Sigmoid colon (tissue), 4 donors: Measurements from ENCODE around the gene PHKG2.

ENCODE experiments used
- CTCF ChIP-seq, 4 experiments: fragments of 450-650 bp in 3 of 4; fragments of 200-600 bp in 1 of 4; IDR thresholded peaks; one replicate each; pipeline ENCODE4 v1.5.1; 2016 to 2019; ENCODE audit warnings: antibody characterized with exemption in 4 of 4, mild to moderate bottlenecking in 3 of 4, moderate library complexity in 2 of 4
- EP300 ChIP-seq, 4 donors: sonication (generic); formaldehyde crosslinking; IDR thresholded peaks; one replicate each; pipeline ENCODE4 v1.6.1; 2017; ENCODE audit warnings: antibody characterized with exemption in 4 of 4
- POLR2A ChIP-seq, 2 donors: fragments of 450-650 bp; IDR thresholded peaks; one replicate each; pipeline ENCODE4 v1.6.1; 2016; ENCODE audit warnings: antibody characterized with exemption in 2 of 2, mild to moderate bottlenecking in 2 of 2, moderate library complexity in 2 of 2
- POLR2AphosphoS5 ChIP-seq, 4 donors: sonication (generic); formaldehyde crosslinking; IDR thresholded peaks; one replicate each; pipeline ENCODE4 v1.6.1; 2017; ENCODE audit warnings: antibody characterized with exemption in 4 of 4

GRCh38 chr16:30700491-30700890 is 47.7 kb upstream of the PHKG2 start:
- TF ChIP-seq POLR2AphosphoS5 (IDR thresholded peaks at IDR 0.05) (no peak), CTCF (IDR thresholded peaks at IDR 0.05) (no peak), POLR2A (IDR thresholded peaks at IDR 0.05) (no peak), EP300 (IDR thresholded peaks at IDR 0.05) (no peak)
